ENCODE measurements around the gene C1QTNF6. TPM values are rescaled to one million over a fixed set of nuclear protein-coding genes. Genes with fewer than 3 reads are reported as not detected.

C1QTNF6 gene
- total and polyA plus RNA-seq, 5 donors from 2014 or later = 1.6 to 13.6 (median 2.1) TPM

- H3K36me3 Mint-ChIP-seq = peaks cover 13% of the 10 kb centered on the region
- Histone ChIP-seq H3K27me3 (ENCODE audit: control insufficient read depth, insufficient read depth, low read length) (no peaks in the 10 kb centered on the region), H3K9me3 (ENCODE audit: control insufficient read depth in 2 of 2, low read length in 2 of 2) (no peaks in the 10 kb centered on the region), H3K4me1 (ENCODE audit: control insufficient read depth, insufficient read depth, low read length, poor library complexity, severe bottlenecking) (peaks cover 99% of the 10 kb centered on the region), H3K4me3 (ENCODE audit: low read depth, low read length) (peak overlapping the region; percentile 83), H3K27ac (ENCODE audit: insufficient read depth, low read length, poor library complexity, severe bottlenecking) (peak overlapping the region; percentile 90), H3K36me3 (ENCODE audit: control insufficient read depth, insufficient read depth, low read length) (no peaks in the 10 kb centered on the region)
- H3K9me3 Mint-ChIP-seq = peaks cover 0 to 2% (median 0%) of the 10 kb centered on the region in 7 donors
- peaks cover 14 to 98% (median 62%) of the 10 kb centered on the region in 4 donors for H3K4me1 Mint-ChIP-seq
- H3K27ac Mint-ChIP-seq = peak overlapping the region; percentile 94 to 99 (median 98)
- H3K4me3 Mint-ChIP-seq = peak overlapping the region; percentile 84 to 99 (median 97)
- H3K27me3 Mint-ChIP-seq = no peaks in the 10 kb centered on the region
- peak in 1 of 3 donors; percentile 31 for DNase-seq
- no peak for ATAC-seq (ENCODE audit: low read depth in 2 of 2)
Measured at GRCh38 chr22:37167176-37167980, 20.7 kb downstream of the C1QTNF6 start.

GRCh38 chr22:37166675-37167066, 21.4 kb downstream of the C1QTNF6 start:
- Histone ChIP-seq H3K36me3 (ENCODE audit: control insufficient read depth, insufficient read depth, low read length) (no peaks in the 10 kb centered on the region), H3K27ac (ENCODE audit: insufficient read depth, low read length, poor library complexity, severe bottlenecking) (peak overlapping the region; percentile 90), H3K4me3 (ENCODE audit: low read depth, low read length) (peak overlapping the region; percentile 83), H3K4me1 (ENCODE audit: control insufficient read depth, insufficient read depth, low read length, poor library complexity, severe bottlenecking) (peaks cover 99% of the 10 kb centered on the region), H3K9me3 (ENCODE audit: control insufficient read depth in 2 of 2, low read length in 2 of 2) (no peaks in the 10 kb centered on the region), H3K27me3 (ENCODE audit: control insufficient read depth, insufficient read depth, low read length) (no peaks in the 10 kb centered on the region)
- Mint-ChIP-seq H3K27ac (peak overlapping the region; percentile 94 to 99 (median 98)), H3K9me3 (peaks cover 0 to 2% (median 0%) of the 10 kb centered on the region in 7 donors), H3K4me1 (peaks cover 14 to 98% (median 65%) of the 10 kb centered on the region in 4 donors), H3K27me3 (no peaks in the 10 kb centered on the region), H3K4me3 (peak overlapping the region; percentile 84 to 99 (median 97)), H3K36me3 (peaks cover 12% of the 10 kb centered on the region)
- ATAC-seq (ENCODE audit: low read depth in 2 of 2) = peak; percentile 50 to 54
- DNase-seq = peak; percentile 71 to 91 (median 85)

GRCh38 chr22:37165940-37166674, 21.9 kb downstream of the C1QTNF6 start:
- Mint-ChIP-seq H3K9me3 (peaks cover 0 to 2% (median 0%) of the 10 kb centered on the region in 7 donors), H3K27ac (peak overlapping the region; percentile 94 to 99 (median 98)), H3K27me3 (no peaks in the 10 kb centered on the region), H3K36me3 (peaks cover 6% of the 10 kb centered on the region), H3K4me3 (peak overlapping the region; percentile 84 to 99 (median 97)), H3K4me1 (peaks cover 14 to 96% (median 61%) of the 10 kb centered on the region in 4 donors)
- Histone ChIP-seq H3K9me3 (ENCODE audit: control insufficient read depth in 2 of 2, low read length in 2 of 2) (no peaks in the 10 kb centered on the region), H3K4me1 (ENCODE audit: control insufficient read depth, insufficient read depth, low read length, poor library complexity, severe bottlenecking) (peaks cover 99% of the 10 kb centered on the region), H3K27ac (ENCODE audit: insufficient read depth, low read length, poor library complexity, severe bottlenecking) (peak overlapping the region; percentile 90), H3K36me3 (ENCODE audit: control insufficient read depth, insufficient read depth, low read length) (no peaks in the 10 kb centered on the region), H3K27me3 (ENCODE audit: control insufficient read depth, insufficient read depth, low read length) (no peaks in the 10 kb centered on the region), H3K4me3 (ENCODE audit: low read depth, low read length) (peak overlapping the region; percentile 83)
- DNase-seq = peak in 1 of 3 donors; percentile 67
- peak in 1 of 2 donors; percentile 9 for ATAC-seq (ENCODE audit: low read depth in 2 of 2)

- Mint-ChIP-seq H3K9me3 (peaks cover 0 to 2% (median 0%) of the 10 kb centered on the region in 7 donors), H3K36me3 (peaks cover 3% of the 10 kb centered on the region), H3K4me3 (peak overlapping the region; percentile 57 to 87 (median 74)), H3K4me1 (peaks cover 9 to 92% (median 60%) of the 10 kb centered on the region in 4 donors), H3K27ac (peak overlapping the region; percentile 90 to 99 (median 99)), H3K27me3 (no peaks in the 10 kb centered on the region)
- peak overlapping the region; percentile 90 for H3K27ac ChIP-seq (ENCODE audit: insufficient read depth, low read length, poor library complexity, severe bottlenecking)
- no peaks in the 10 kb centered on the region for H3K27me3 ChIP-seq (ENCODE audit: control insufficient read depth, insufficient read depth, low read length)
- no peaks in the 10 kb centered on the region for H3K36me3 ChIP-seq (ENCODE audit: control insufficient read depth, insufficient read depth, low read length)
- peaks cover 89% of the 10 kb centered on the region for H3K4me1 ChIP-seq (ENCODE audit: control insufficient read depth, insufficient read depth, low read length, poor library complexity, severe bottlenecking)
- ATAC-seq (ENCODE audit: low read depth in 2 of 2) (no peak), DNase-seq (no peak)
- H3K9me3 ChIP-seq (ENCODE audit: control insufficient read depth in 2 of 2, low read length in 2 of 2) = no peaks in the 10 kb centered on the region
- no peak overlapping the region for H3K4me3 ChIP-seq (ENCODE audit: low read depth, low read length)
Measured at GRCh38 chr22:37165066-37165465, 23.0 kb downstream of the C1QTNF6 start.

- Mint-ChIP-seq H3K4me3 (peak overlapping the region; percentile 67 to 87 (median 79)), H3K36me3 (no peaks in the 10 kb centered on the region), H3K27me3 (no peaks in the 10 kb centered on the region), H3K27ac (peak overlapping the region; percentile 99 to 100 (median 99)), H3K9me3 (peaks cover 0 to 2% (median 0%) of the 10 kb centered on the region in 7 donors), H3K4me1 (peaks cover 6 to 92% (median 57%) of the 10 kb centered on the region in 4 donors)
- H3K9me3 ChIP-seq (ENCODE audit: control insufficient read depth in 2 of 2, low read length in 2 of 2) = no peaks in the 10 kb centered on the region
- no peak overlapping the region for H3K4me3 ChIP-seq (ENCODE audit: low read depth, low read length)
- H3K27me3 ChIP-seq (ENCODE audit: control insufficient read depth, insufficient read depth, low read length) = no peaks in the 10 kb centered on the region
- no peak for ATAC-seq (ENCODE audit: low read depth in 2 of 2)
- no peak for DNase-seq
- peak overlapping the region; percentile 90 for H3K27ac ChIP-seq (ENCODE audit: insufficient read depth, low read length, poor library complexity, severe bottlenecking)
- no peaks in the 10 kb centered on the region for H3K36me3 ChIP-seq (ENCODE audit: control insufficient read depth, insufficient read depth, low read length)
- H3K4me1 ChIP-seq (ENCODE audit: control insufficient read depth, insufficient read depth, low read length, poor library complexity, severe bottlenecking) = peaks cover 83% of the 10 kb centered on the region
Measured at GRCh38 chr22:37164505-37164887, 23.6 kb downstream of the C1QTNF6 start.

GRCh38 chr22:37163575-37164504, 24.2 kb downstream of the C1QTNF6 start:
- Mint-ChIP-seq H3K27ac (peak overlapping the region; percentile 99 to 100 (median 99)), H3K4me1 (peaks cover 11 to 92% (median 57%) of the 10 kb centered on the region in 4 donors), H3K9me3 (peaks cover 0 to 2% (median 0%) of the 10 kb centered on the region in 7 donors), H3K4me3 (peak overlapping the region; percentile 41 to 93 (median 84)), H3K36me3 (no peaks in the 10 kb centered on the region), H3K27me3 (no peaks in the 10 kb centered on the region)
- DNase-seq (peak in 1 of 3 donors; percentile 67), ATAC-seq (ENCODE audit: low read depth in 2 of 2) (peak; percentile 21 to 30)
- Histone ChIP-seq H3K27me3 (ENCODE audit: control insufficient read depth, insufficient read depth, low read length) (no peaks in the 10 kb centered on the region), H3K27ac (ENCODE audit: insufficient read depth, low read length, poor library complexity, severe bottlenecking) (peak overlapping the region; percentile 90), H3K4me3 (ENCODE audit: low read depth, low read length) (no peak overlapping the region), H3K36me3 (ENCODE audit: control insufficient read depth, insufficient read depth, low read length) (no peaks in the 10 kb centered on the region), H3K4me1 (ENCODE audit: control insufficient read depth, insufficient read depth, low read length, poor library complexity, severe bottlenecking) (peaks cover 77% of the 10 kb centered on the region), H3K9me3 (ENCODE audit: control insufficient read depth in 2 of 2, low read length in 2 of 2) (no peaks in the 10 kb centered on the region)

- DNase-seq = no peak
- H3K36me3 ChIP-seq (ENCODE audit: control insufficient read depth, insufficient read depth, low read length) = no peaks in the 10 kb centered on the region
- H3K9me3 ChIP-seq (ENCODE audit: control insufficient read depth in 2 of 2, low read length in 2 of 2) = no peaks in the 10 kb centered on the region
- no peaks in the 10 kb centered on the region for H3K27me3 Mint-ChIP-seq
- H3K4me1 ChIP-seq (ENCODE audit: control insufficient read depth, insufficient read depth, low read length, poor library complexity, severe bottlenecking) = peaks cover 69% of the 10 kb centered on the region
- H3K9me3 Mint-ChIP-seq = peaks cover 0 to 2% (median 0%) of the 10 kb centered on the region in 7 donors
- ATAC-seq (ENCODE audit: low read depth in 2 of 2) = no peak
- no peaks in the 10 kb centered on the region for H3K27me3 ChIP-seq (ENCODE audit: control insufficient read depth, insufficient read depth, low read length)
- peaks cover 8 to 90% (median 52%) of the 10 kb centered on the region in 4 donors for H3K4me1 Mint-ChIP-seq
- H3K27ac ChIP-seq (ENCODE audit: insufficient read depth, low read length, poor library complexity, severe bottlenecking) = peak overlapping the region; percentile 90
- peak overlapping the region; percentile 27 to 91 (median 82) for H3K4me3 Mint-ChIP-seq
- H3K36me3 Mint-ChIP-seq = no peaks in the 10 kb centered on the region
- peak overlapping the region; percentile 96 to 100 (median 99) for H3K27ac Mint-ChIP-seq
- H3K4me3 ChIP-seq (ENCODE audit: low read depth, low read length) = peak overlapping the region; percentile 49
Measured at GRCh38 chr22:37163096-37163489, 25.0 kb downstream of the C1QTNF6 start.

Measured in CD4-positive, CD25-positive, alpha-beta regulatory T cell (primary cell).